SK-N-MC (cell line): ENCODE data around the gene SH3BP1.

Experiments used
- EZH2 ChIP-seq: fragments of 200-600 bp; sonication (generic); IDR thresholded peaks from one replicate; pipeline ENCODE4 v1.6.1; 2017; ENCODE audit warnings: antibody characterized with exemption
- POLR2AphosphoS5 ChIP-seq: IDR thresholded peaks from 2 replicates; pipeline ENCODE4 v1.6.1; 2012; ENCODE audit warnings: mild to moderate bottlenecking, low read depth, low read length, borderline replicate concordance

- TF ChIP-seq EZH2, result no peak
- no peak for TF ChIP-seq POLR2AphosphoS5
These were observed 11.1 kb downstream of the SH3BP1 start for GRCh38 chr22:37650463-37651136.
